ENCODE results near the gene ABCG2. TPM values are rescaled to one million over a fixed set of nuclear protein-coding genes. Genes with fewer than 3 reads are reported as not detected.
"Not testable (repeated sequence)": the region's sequence is repeated elsewhere in the genome, so short reads cannot be mapped to it uniquely, and the experiment has no call there.

ABCG2 gene
- total RNA-seq, 2 donors from 2014 or later: 0.74 TPM; not detected in 1

- ATAC-seq (no peak), DNase-seq (ENCODE audit: low spot score in 2 of 2) (no peak)
- Mint-ChIP-seq H3K9me3 (peaks cover 0 to 4% of the 10 kb centered on the region in 2 donors), H3K36me3 (peaks cover 8 to 16% of the 10 kb centered on the region in 2 donors), H3K27ac (no peak overlapping the region)
Observed at GRCh38 chr4:88178626-88179231, 20.3 kb upstream of the ABCG2 start.

- no peak for ATAC-seq
- no peak overlapping the region for H3K27ac Mint-ChIP-seq
- peaks cover 8 to 16% of the 10 kb centered on the region in 2 donors for H3K36me3 Mint-ChIP-seq
- no peak for DNase-seq (ENCODE audit: low spot score in 2 of 2)
- H3K9me3 Mint-ChIP-seq: peaks cover 0 to 2% of the 10 kb centered on the region in 2 donors
Observed at GRCh38 chr4:88177983-88178625, 19.7 kb upstream of the ABCG2 start.

GRCh38 chr4:88172987-88173386 lies 14.5 kb upstream of the ABCG2 start:
- peaks cover 0 to under 1% of the 10 kb centered on the region in 2 donors for H3K36me3 Mint-ChIP-seq
- ATAC-seq: peak in 1 of 2 donors; percentile 54
- no peak overlapping the region for H3K27ac Mint-ChIP-seq
- H3K9me3 Mint-ChIP-seq: no peaks in the 10 kb centered on the region
- DNase-seq (ENCODE audit: low spot score in 2 of 2): no peak

GRCh38 chr4:88171206-88171605 lies 12.8 kb upstream of the ABCG2 start:
- H3K36me3 Mint-ChIP-seq: no peaks in the 10 kb centered on the region
- ATAC-seq (peak in 1 of 2 donors; percentile 90), DNase-seq (ENCODE audit: low spot score in 2 of 2) (no peak)
- H3K27ac Mint-ChIP-seq: no peak overlapping the region
- H3K9me3 Mint-ChIP-seq: no peaks in the 10 kb centered on the region

- DNase-seq (ENCODE audit: low spot score in 2 of 2) (no peak), ATAC-seq (no peak)
- Mint-ChIP-seq H3K9me3 (peaks cover 0 to 3% of the 10 kb centered on the region in 2 donors), H3K36me3 (no peaks in the 10 kb centered on the region), H3K27ac (no peak overlapping the region)
Observed at GRCh38 chr4:88169298-88169697, 10.9 kb upstream of the ABCG2 start.

GRCh38 chr4:88166608-88167007 lies 8.2 kb upstream of the ABCG2 start:
- ATAC-seq (no peak), DNase-seq (ENCODE audit: low spot score in 2 of 2) (no peak)
- H3K36me3 Mint-ChIP-seq: no peaks in the 10 kb centered on the region
- peaks cover 3 to 8% of the 10 kb centered on the region in 2 donors for H3K9me3 Mint-ChIP-seq
- no peak overlapping the region for H3K27ac Mint-ChIP-seq

GRCh38 chr4:88163336-88163735 lies 4.9 kb upstream of the ABCG2 start:
- Mint-ChIP-seq H3K9me3 (peaks cover 3 to 8% of the 10 kb centered on the region in 2 donors), H3K27ac (no peak overlapping the region), H3K36me3 (no peaks in the 10 kb centered on the region)
- no peak for DNase-seq (ENCODE audit: low spot score in 2 of 2)
- ATAC-seq: no peak

GRCh38 chr4:88162626-88163025 lies 4.2 kb upstream of the ABCG2 start:
- ATAC-seq (no peak), DNase-seq (ENCODE audit: low spot score in 2 of 2) (no peak)
- Mint-ChIP-seq H3K27ac (no peak overlapping the region), H3K9me3 (peaks cover 3 to 8% of the 10 kb centered on the region in 2 donors), H3K36me3 (no peaks in the 10 kb centered on the region)

- H3K27ac Mint-ChIP-seq: peak overlapping the region in 1 of 2 donors; percentile 66
- H3K9me3 Mint-ChIP-seq: peaks cover 0 to 8% of the 10 kb centered on the region in 2 donors
- no peak for ATAC-seq
- DNase-seq (ENCODE audit: low spot score in 2 of 2): peak in 1 of 2 donors; percentile 57
- no peaks in the 10 kb centered on the region for H3K36me3 Mint-ChIP-seq
Observed at GRCh38 chr4:88159229-88159725, 838 bp upstream of the ABCG2 start.

GRCh38 chr4:88158038-88158488 lies 376 bp downstream of the ABCG2 start:
- DNase-seq (ENCODE audit: low spot score in 2 of 2): peak in 1 of 2 donors; percentile 6
- no peak overlapping the region for H3K27ac Mint-ChIP-seq
- H3K36me3 Mint-ChIP-seq: no peaks in the 10 kb centered on the region
- H3K9me3 Mint-ChIP-seq: peaks cover 0 to 2% of the 10 kb centered on the region in 2 donors
- peak; percentile 63 to 83 for ATAC-seq

- not testable (repeated sequence) for H3K36me3 Mint-ChIP-seq; H3K9me3 Mint-ChIP-seq; ATAC-seq; H3K27ac Mint-ChIP-seq; DNase-seq (ENCODE audit: low spot score in 2 of 2)
Observed at GRCh38 chr4:88152331-88152730, 6.1 kb downstream of the ABCG2 start.

- Mint-ChIP-seq H3K36me3 (no peaks in the 10 kb centered on the region), H3K9me3 (no peaks in the 10 kb centered on the region), H3K27ac (no peak overlapping the region)
- DNase-seq (ENCODE audit: low spot score in 2 of 2) (no peak), ATAC-seq (no peak)
Observed at GRCh38 chr4:88148560-88148959, 9.9 kb downstream of the ABCG2 start.

- H3K27ac Mint-ChIP-seq: peak overlapping the region in 1 of 2 donors; percentile 4
- no peak for DNase-seq (ENCODE audit: low spot score in 2 of 2)
- no peak for ATAC-seq
- no peaks in the 10 kb centered on the region for H3K36me3 Mint-ChIP-seq
- H3K9me3 Mint-ChIP-seq: no peaks in the 10 kb centered on the region
Observed at GRCh38 chr4:88147799-88148217, 10.6 kb downstream of the ABCG2 start.

GRCh38 chr4:88146891-88147290 lies 11.5 kb downstream of the ABCG2 start:
- H3K36me3 Mint-ChIP-seq: no peaks in the 10 kb centered on the region
- H3K27ac Mint-ChIP-seq: no peak overlapping the region
- no peak for DNase-seq (ENCODE audit: low spot score in 2 of 2)
- no peak for ATAC-seq
- no peaks in the 10 kb centered on the region for H3K9me3 Mint-ChIP-seq

GRCh38 chr4:88144866-88145300 lies 13.6 kb downstream of the ABCG2 start:
- ATAC-seq (no peak), DNase-seq (ENCODE audit: low spot score in 2 of 2) (no peak)

GRCh38 chr4:88144048-88144447 lies 14.4 kb downstream of the ABCG2 start:
- DNase-seq (ENCODE audit: low spot score in 2 of 2): no peak
- Mint-ChIP-seq H3K9me3 (no peaks in the 10 kb centered on the region), H3K36me3 (no peaks in the 10 kb centered on the region), H3K27ac (no peak overlapping the region)
- ATAC-seq: no peak

More at GRCh38 chr4:88144866-88145300, 13.6 kb downstream of the ABCG2 start:
- Mint-ChIP-seq H3K36me3 (no peaks in the 10 kb centered on the region), H3K9me3 (no peaks in the 10 kb centered on the region), H3K27ac (no peak overlapping the region)

- ATAC-seq (no peak), DNase-seq (ENCODE audit: low spot score in 2 of 2) (no peak)
- Mint-ChIP-seq H3K9me3 (no peaks in the 10 kb centered on the region), H3K36me3 (no peaks in the 10 kb centered on the region), H3K27ac (no peak overlapping the region)
Observed at GRCh38 chr4:88143504-88143903, 14.9 kb downstream of the ABCG2 start.

- DNase-seq (ENCODE audit: low spot score in 2 of 2): no peak
- ATAC-seq: no peak
- no peak overlapping the region for H3K27ac Mint-ChIP-seq
- no peaks in the 10 kb centered on the region for H3K36me3 Mint-ChIP-seq
- H3K9me3 Mint-ChIP-seq: no peaks in the 10 kb centered on the region
Observed at GRCh38 chr4:88138561-88138960, 19.9 kb downstream of the ABCG2 start.
